ENCODE data around the gene MICAL3.

Gene MICAL3

DNA sequence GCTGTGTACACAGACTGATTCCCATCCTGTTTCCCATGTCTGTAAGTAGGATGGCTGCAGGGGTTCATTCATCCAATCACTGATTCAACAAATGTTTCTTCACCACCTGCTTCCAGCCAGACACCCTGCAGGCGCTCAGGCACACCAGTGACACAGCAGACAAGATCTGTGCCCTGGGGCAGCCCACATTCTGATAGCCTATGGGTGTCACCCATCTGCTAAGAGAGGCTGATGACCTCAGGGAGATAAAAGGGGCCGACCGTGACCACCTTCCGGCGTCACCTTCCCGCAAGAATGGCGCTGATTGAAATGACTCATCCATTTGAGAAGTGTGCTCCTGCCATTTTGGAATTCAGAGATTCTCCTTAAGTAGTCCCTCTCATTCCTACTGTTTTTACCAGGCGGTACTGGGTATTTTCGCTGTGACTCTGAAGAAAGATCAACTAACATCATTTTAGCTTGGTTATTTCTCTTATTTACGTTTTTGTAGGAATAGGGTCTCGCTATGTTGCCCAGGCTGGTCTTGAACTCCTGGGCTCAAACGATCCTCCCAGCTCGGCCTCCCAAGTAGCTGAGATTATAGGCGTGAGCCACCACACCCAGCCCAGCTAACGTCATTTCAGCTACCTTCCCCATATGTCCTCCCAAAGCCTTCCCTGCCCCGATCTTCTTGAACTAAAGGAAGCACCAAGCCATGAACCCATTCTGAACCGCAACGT lies 176.8 kb downstream of the MICAL3 start:
- Histone ChIP-seq H3K27me3 (ENCODE audit: insufficient read depth, poor library complexity, severe bottlenecking) (no peaks in the 10 kb centered on the region), H3K4me3 (replicated peaks; ENCODE audit: insufficient read depth, low read length) (no peak overlapping the region), H3K27ac (replicated peaks) (no peak overlapping the region)
- no peak for DNase-seq (ENCODE audit: low read depth in 1 of 2, low spot score in 1 of 2)
- TF ChIP-seq SPI1 (IDR thresholded peaks at IDR 0.05; ENCODE audit: borderline replicate concordance, low read depth) (no peak), GABPA (IDR thresholded peaks at IDR 0.05; ENCODE audit: low read depth) (no peak), POLR2AphosphoS5 (IDR thresholded peaks at IDR 0.05; ENCODE audit: low read depth) (no peak)
- TF ChIP-seq, protein P1, sequence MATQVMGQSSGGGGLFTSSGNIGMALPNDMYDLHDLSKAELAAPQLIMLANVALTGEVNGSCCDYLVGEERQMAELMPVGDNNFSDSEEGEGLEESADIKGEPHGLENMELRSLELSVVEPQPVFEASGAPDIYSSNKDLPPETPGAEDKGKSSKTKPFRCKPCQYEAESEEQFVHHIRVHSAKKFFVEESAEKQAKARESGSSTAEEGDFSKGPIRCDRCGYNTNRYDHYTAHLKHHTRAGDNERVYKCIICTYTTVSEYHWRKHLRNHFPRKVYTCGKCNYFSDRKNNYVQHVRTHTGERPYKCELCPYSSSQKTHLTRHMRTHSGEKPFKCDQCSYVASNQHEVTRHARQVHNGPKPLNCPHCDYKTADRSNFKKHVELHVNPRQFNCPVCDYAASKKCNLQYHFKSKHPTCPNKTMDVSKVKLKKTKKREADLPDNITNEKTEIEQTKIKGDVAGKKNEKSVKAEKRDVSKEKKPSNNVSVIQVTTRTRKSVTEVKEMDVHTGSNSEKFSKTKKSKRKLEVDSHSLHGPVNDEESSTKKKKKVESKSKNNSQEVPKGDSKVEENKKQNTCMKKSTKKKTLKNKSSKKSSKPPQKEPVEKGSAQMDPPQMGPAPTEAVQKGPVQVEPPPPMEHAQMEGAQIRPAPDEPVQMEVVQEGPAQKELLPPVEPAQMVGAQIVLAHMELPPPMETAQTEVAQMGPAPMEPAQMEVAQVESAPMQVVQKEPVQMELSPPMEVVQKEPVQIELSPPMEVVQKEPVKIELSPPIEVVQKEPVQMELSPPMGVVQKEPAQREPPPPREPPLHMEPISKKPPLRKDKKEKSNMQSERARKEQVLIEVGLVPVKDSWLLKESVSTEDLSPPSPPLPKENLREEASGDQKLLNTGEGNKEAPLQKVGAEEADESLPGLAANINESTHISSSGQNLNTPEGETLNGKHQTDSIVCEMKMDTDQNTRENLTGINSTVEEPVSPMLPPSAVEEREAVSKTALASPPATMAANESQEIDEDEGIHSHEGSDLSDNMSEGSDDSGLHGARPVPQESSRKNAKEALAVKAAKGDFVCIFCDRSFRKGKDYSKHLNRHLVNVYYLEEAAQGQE (IDR thresholded peaks at IDR 0.05; ENCODE audit: insufficient replicate concordance, low read depth) = no peak
- TF ChIP-seq, protein P2, sequence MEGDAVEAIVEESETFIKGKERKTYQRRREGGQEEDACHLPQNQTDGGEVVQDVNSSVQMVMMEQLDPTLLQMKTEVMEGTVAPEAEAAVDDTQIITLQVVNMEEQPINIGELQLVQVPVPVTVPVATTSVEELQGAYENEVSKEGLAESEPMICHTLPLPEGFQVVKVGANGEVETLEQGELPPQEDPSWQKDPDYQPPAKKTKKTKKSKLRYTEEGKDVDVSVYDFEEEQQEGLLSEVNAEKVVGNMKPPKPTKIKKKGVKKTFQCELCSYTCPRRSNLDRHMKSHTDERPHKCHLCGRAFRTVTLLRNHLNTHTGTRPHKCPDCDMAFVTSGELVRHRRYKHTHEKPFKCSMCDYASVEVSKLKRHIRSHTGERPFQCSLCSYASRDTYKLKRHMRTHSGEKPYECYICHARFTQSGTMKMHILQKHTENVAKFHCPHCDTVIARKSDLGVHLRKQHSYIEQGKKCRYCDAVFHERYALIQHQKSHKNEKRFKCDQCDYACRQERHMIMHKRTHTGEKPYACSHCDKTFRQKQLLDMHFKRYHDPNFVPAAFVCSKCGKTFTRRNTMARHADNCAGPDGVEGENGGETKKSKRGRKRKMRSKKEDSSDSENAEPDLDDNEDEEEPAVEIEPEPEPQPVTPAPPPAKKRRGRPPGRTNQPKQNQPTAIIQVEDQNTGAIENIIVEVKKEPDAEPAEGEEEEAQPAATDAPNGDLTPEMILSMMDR (IDR thresholded peaks at IDR 0.05; ENCODE audit: insufficient read depth, low read length) = no peak

DNA sequence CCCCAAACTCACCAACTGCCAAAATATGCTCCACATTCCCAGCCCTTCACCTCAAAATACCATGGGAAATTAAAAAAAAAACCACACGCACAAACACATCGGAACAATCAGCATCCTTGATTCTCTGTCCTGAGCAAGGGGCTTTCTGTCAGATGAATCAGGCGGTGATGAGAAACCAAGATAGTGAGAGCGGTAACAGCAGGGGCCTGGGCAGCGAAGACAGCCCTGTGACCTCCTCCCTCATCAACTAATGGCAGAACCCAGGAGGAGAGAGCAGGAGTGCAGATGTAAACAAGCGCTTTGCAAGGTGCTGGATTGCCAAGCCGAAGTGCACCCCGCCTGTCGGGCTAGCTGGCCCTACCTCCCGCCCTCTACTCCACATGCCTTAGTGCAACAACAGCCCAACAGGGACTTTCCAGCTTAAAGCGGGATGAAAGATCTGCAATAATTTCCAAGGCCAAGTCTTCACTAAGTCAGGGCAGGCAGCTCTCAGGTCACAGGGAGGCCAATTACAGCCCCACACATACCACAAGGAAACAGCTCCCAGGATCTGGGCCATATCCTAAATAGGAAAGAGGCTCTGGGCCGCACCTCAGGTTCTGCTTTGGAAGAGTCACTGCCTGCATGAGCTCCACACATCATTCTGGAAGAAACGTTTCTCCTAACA lies 177.9 kb downstream of the MICAL3 start:
- no peak overlapping the region for H3K4me3 ChIP-seq (replicated peaks; ENCODE audit: insufficient read depth, low read length)
- no peak overlapping the region for H3K27ac ChIP-seq (replicated peaks)
- TF ChIP-seq, protein P2 (IDR thresholded peaks at IDR 0.05; ENCODE audit: insufficient read depth, low read length) = no peak
- TF ChIP-seq POLR2AphosphoS5 (IDR thresholded peaks at IDR 0.05; ENCODE audit: low read depth) = no peak
- no peak for TF ChIP-seq GABPA (IDR thresholded peaks at IDR 0.05; ENCODE audit: low read depth)
- TF ChIP-seq, protein P1 (IDR thresholded peaks at IDR 0.05; ENCODE audit: insufficient replicate concordance, low read depth) = no peak
- TF ChIP-seq SPI1 (IDR thresholded peaks at IDR 0.05; ENCODE audit: borderline replicate concordance, low read depth) = no peak
- DNase-seq (ENCODE audit: low read depth in 1 of 2, low spot score in 1 of 2) = no peak
- no peaks in the 10 kb centered on the region for H3K27me3 ChIP-seq (ENCODE audit: insufficient read depth, poor library complexity, severe bottlenecking)

DNA sequence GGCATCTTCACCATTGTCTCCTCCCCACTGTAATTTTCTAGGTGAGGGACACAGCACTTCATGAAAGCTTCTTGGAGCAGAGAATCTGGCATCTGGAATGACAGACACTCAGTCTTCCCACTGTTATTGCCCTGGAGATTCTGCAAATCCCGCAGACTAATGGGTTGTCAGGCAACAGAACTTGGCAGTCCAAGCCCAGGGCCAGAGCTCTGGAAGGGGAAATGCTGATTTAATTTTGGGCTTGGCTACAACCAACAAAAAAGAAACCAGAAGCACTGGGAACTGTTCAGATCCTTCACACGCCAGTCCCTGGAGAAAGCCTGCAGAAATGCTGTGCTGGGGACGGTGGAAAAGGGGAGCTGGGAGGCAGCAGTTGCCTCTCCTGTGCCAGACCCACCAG lies 178.6 kb downstream of the MICAL3 start:
- Histone ChIP-seq H3K27ac (replicated peaks) (no peak overlapping the region), H3K27me3 (ENCODE audit: insufficient read depth, poor library complexity, severe bottlenecking) (no peaks in the 10 kb centered on the region)
- DNase-seq (ENCODE audit: low read depth in 1 of 2, low spot score in 1 of 2) = no peak

More for the DNA sequence above, 178.6 kb downstream of the MICAL3 start:
- TF ChIP-seq GABPA (IDR thresholded peaks at IDR 0.05; ENCODE audit: low read depth) (no peak), SPI1 (IDR thresholded peaks at IDR 0.05; ENCODE audit: borderline replicate concordance, low read depth) (no peak), POLR2AphosphoS5 (IDR thresholded peaks at IDR 0.05; ENCODE audit: low read depth) (no peak)
- TF ChIP-seq, protein P1 (IDR thresholded peaks at IDR 0.05; ENCODE audit: insufficient replicate concordance, low read depth) = no peak
- TF ChIP-seq, protein P2 (IDR thresholded peaks at IDR 0.05; ENCODE audit: insufficient read depth, low read length) = no peak
- H3K4me3 ChIP-seq (replicated peaks; ENCODE audit: insufficient read depth, low read length) = no peak overlapping the region
